ENCODE measurements around the gene FHOD3. TPM values are rescaled to one million over a fixed set of nuclear protein-coding genes. Genes with fewer than 3 reads are reported as not detected.

Gene FHOD3
- total RNA-seq, 1 experiment from 2014 or later = 0.34 TPM

DNA sequence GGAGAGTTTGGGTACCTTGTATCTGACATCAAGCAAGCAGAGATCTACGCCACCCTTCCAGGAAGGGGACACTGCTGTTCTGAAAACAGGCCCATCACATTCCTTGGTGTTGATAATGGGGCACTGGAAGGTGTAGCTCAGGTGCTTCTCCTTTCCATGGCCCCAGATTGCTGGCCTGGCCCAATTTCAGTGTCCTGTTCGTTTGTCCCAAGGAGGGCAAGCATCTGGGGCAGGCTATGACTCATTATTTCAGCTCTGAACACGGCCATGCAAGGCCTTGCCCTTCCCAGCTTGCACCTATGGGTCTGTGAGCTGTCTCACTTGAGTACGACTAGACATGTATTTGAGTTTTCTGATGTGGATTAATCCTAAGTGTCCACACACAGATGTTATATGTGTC, 101.5 kb downstream of the FHOD3 start:
- Histone ChIP-seq H3K27me3 (replicated peaks; ENCODE audit: insufficient read depth, low read depth, low read length, poor library complexity) (no peaks in the 10 kb centered on the region), H3K27ac (ENCODE audit: low read depth, low read length, poor library complexity, severe bottlenecking) (no peak overlapping the region), H3K9me3 (ENCODE audit: low read depth, low read length, poor library complexity, severe bottlenecking) (peaks cover 7% of the 10 kb centered on the region), H3K4me1 (ENCODE audit: insufficient read depth, low read length, poor library complexity, severe bottlenecking) (no peaks in the 10 kb centered on the region), H3K4me3 (ENCODE audit: low read depth, low read length, poor library complexity, severe bottlenecking) (no peak overlapping the region), H3K36me3 (ENCODE audit: insufficient read depth, low read length, poor library complexity, severe bottlenecking) (no peaks in the 10 kb centered on the region)
- intact Hi-C loops (cut with micrococcal nuclease; ENCODE audit: unreplicated experiment) = no loop called here
- POLR2A ChIA-PET (ENCODE audit: low non-redundant PET) = no interaction called here
- DNase-seq (ENCODE audit: low spot score) = no peak
- BruUV-seq (replicated peaks) = no TSS peak
- CTCF ChIA-PET = no interaction called here
- TF ChIP-seq, protein P1, sequence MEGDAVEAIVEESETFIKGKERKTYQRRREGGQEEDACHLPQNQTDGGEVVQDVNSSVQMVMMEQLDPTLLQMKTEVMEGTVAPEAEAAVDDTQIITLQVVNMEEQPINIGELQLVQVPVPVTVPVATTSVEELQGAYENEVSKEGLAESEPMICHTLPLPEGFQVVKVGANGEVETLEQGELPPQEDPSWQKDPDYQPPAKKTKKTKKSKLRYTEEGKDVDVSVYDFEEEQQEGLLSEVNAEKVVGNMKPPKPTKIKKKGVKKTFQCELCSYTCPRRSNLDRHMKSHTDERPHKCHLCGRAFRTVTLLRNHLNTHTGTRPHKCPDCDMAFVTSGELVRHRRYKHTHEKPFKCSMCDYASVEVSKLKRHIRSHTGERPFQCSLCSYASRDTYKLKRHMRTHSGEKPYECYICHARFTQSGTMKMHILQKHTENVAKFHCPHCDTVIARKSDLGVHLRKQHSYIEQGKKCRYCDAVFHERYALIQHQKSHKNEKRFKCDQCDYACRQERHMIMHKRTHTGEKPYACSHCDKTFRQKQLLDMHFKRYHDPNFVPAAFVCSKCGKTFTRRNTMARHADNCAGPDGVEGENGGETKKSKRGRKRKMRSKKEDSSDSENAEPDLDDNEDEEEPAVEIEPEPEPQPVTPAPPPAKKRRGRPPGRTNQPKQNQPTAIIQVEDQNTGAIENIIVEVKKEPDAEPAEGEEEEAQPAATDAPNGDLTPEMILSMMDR (conservative IDR thresholded peaks at IDR 0.05; ENCODE audit: low read depth, low read length) = no peak
- no peak for TF ChIP-seq EZH2 (IDR thresholded peaks at IDR 0.05; ENCODE audit: borderline replicate concordance, low read depth, low read length, poor library complexity, severe bottlenecking)

DNA sequence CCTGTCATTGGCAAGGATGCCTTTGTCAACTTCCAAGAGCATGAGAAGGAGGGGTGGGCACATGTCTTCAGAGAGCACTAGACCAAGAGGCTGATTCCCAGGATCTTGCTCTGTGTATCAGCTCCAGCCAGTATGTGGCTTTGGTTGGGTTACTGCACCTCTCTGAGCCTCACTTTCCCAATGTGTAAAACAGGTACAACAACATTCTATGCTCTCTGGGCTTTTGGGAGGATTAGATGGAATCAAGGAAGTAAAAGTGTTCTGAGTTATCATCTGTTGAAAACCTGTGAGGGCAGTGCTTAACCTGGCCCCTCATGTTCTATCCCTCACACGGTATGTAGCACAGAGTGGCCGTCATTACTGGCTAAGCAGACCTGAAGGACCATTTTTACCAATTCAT, 103.9 kb downstream of the FHOD3 start:
- H3K36me3 ChIP-seq (ENCODE audit: insufficient read depth, low read length, poor library complexity, severe bottlenecking) = no peaks in the 10 kb centered on the region
- CTCF ChIA-PET = no interaction called here
- no peak for DNase-seq (ENCODE audit: low spot score)
- intact Hi-C loops (cut with micrococcal nuclease; ENCODE audit: unreplicated experiment) = no loop called here
- H3K4me3 ChIP-seq (ENCODE audit: low read depth, low read length, poor library complexity, severe bottlenecking) = no peak overlapping the region
- TF ChIP-seq, protein P1 (conservative IDR thresholded peaks at IDR 0.05; ENCODE audit: low read depth, low read length) = no peak
- no peak for TF ChIP-seq EZH2 (IDR thresholded peaks at IDR 0.05; ENCODE audit: borderline replicate concordance, low read depth, low read length, poor library complexity, severe bottlenecking)
- H3K27ac ChIP-seq (ENCODE audit: low read depth, low read length, poor library complexity, severe bottlenecking) = no peak overlapping the region
- no TSS peak for BruUV-seq (replicated peaks)
- no peaks in the 10 kb centered on the region for H3K4me1 ChIP-seq (ENCODE audit: insufficient read depth, low read length, poor library complexity, severe bottlenecking)
- H3K9me3 ChIP-seq (ENCODE audit: low read depth, low read length, poor library complexity, severe bottlenecking) = peaks cover 3% of the 10 kb centered on the region
- POLR2A ChIA-PET (ENCODE audit: low non-redundant PET) = no interaction called here
- no peaks in the 10 kb centered on the region for H3K27me3 ChIP-seq (replicated peaks; ENCODE audit: insufficient read depth, low read depth, low read length, poor library complexity)

DNA sequence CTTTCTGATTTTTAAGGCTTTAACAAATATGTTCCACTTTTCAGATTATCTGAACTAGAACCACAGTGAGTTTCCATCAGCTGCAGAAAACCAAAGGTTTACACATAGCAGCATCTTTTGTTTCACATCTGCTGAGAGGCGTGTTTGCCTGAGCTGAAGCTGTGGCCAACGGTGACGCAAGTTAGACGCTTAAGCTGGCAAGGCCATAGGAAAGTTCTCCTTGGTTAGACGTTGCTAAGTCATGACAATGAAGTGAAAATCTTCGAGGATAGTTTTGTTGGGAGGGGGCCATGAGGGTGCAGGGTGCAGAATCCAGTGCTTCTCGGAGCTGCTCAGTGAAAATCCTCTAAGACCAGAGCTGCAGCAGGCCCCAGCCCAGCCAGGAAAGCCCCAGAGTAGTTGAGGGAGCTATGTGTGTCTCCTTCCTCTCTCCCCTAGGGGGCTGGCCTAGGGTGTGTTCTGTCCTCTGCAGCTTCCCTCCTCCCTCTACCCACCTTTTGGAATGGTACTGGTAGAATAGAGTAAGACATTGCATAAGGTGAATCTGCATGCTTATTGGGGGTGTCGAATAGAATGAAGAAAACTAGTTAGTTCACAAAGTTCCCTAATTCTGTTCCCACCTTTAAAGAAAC, 105.4 kb downstream of the FHOD3 start:
- no peaks in the 10 kb centered on the region for H3K27me3 ChIP-seq (replicated peaks; ENCODE audit: insufficient read depth, low read depth, low read length, poor library complexity)
- CTCF ChIA-PET = interaction anchor here (0.6 kb wide), 1 partner anchor 19 kb away, joined by 3 read pairs; no protein-coding TSS in a partner anchor
- POLR2A ChIA-PET (ENCODE audit: low non-redundant PET) = no interaction called here
- H3K4me3 ChIP-seq (ENCODE audit: low read depth, low read length, poor library complexity, severe bottlenecking) = no peak overlapping the region
- no peak overlapping the region for H3K27ac ChIP-seq (ENCODE audit: low read depth, low read length, poor library complexity, severe bottlenecking)
- no peaks in the 10 kb centered on the region for H3K4me1 ChIP-seq (ENCODE audit: insufficient read depth, low read length, poor library complexity, severe bottlenecking)
- TF ChIP-seq, protein P1 (conservative IDR thresholded peaks at IDR 0.05; ENCODE audit: low read depth, low read length) = no peak
- TF ChIP-seq EZH2 (IDR thresholded peaks at IDR 0.05; ENCODE audit: borderline replicate concordance, low read depth, low read length, poor library complexity, severe bottlenecking) = no peak
- intact Hi-C loops (cut with micrococcal nuclease; ENCODE audit: unreplicated experiment) = no loop called here
- no peaks in the 10 kb centered on the region for H3K36me3 ChIP-seq (ENCODE audit: insufficient read depth, low read length, poor library complexity, severe bottlenecking)
- no peak for DNase-seq (ENCODE audit: low spot score)
- no TSS peak for BruUV-seq (replicated peaks)
- no peaks in the 10 kb centered on the region for H3K9me3 ChIP-seq (ENCODE audit: low read depth, low read length, poor library complexity, severe bottlenecking)

Data from A673 (cell line).